B cell (primary cell): ENCODE data around the gene ACP1. TPM values are rescaled to one million over a fixed set of nuclear protein-coding genes. Genes with fewer than 3 reads are reported as not detected.

Experiments used
- ATAC-seq: fragments of 200-7000 bp; cut with Tn5 transposase; one replicate; pipeline ENCODE4 v1.10.0; 2021; ENCODE audit warnings: low read depth, mild to moderate bottlenecking, moderate number of reproducible peaks, moderate library complexity
- CTCF ChIA-PET: fragments of 350-600 bp; sonication (Branson Sonifier 250); formaldehyde crosslinking; loops from one replicate; lab custom pipeline; 2021; ENCODE audit warnings: antibody characterized with exemption, inconsistent platforms; lab: Charles Lee
- POLR2A ChIA-PET: fragments of 350-600 bp; sonication (Branson Sonifier 250); formaldehyde crosslinking; loops from one replicate; lab custom pipeline; 2021; ENCODE audit warnings: antibody characterized with exemption; lab: Charles Lee
- DNase-seq: peaks from one replicate; pipeline ENCODE4 v3.0.0; 2013
- H2AFZ ChIP-seq: 2 replicates; pipeline ENCODE4 v1.6.1; 2012; ENCODE audit warnings: mild to moderate bottlenecking, low read depth, low read length; ENCODE audit not compliant: insufficient read depth, poor library complexity, severe bottlenecking
- H3K27ac ChIP-seq, 2 donors: 1 replicate in 1 of 2; 2 replicates in 1 of 2; pipeline ENCODE4 v1.5.1; 2012 to 2013; ENCODE audit warnings: low read length in 2 of 2, mild to moderate bottlenecking in 2 of 2, moderate library complexity in 1 of 2
- H3K27me3 ChIP-seq, 4 experiments: fragments of 200-600 bp in 1 of 4; sonication (generic) in 1 of 4; replicated peaks in 1 of 4; 1 replicate in 2 of 4; 2 replicates in 2 of 4; pipeline versions ENCODE4 v1.6.1 to v1.7.0; 2013 to 2016; ENCODE audit warnings: low read length in 3 of 4, mild to moderate bottlenecking in 2 of 4, mixed read lengths in 1 of 4, moderate library complexity in 1 of 4; ENCODE audit not compliant: insufficient read depth in 4 of 4, control insufficient read depth in 3 of 4; ENCODE audit errors: control extremely low read depth in 1 of 4
- H3K36me3 ChIP-seq, 2 experiments: replicated peaks in 1 of 2; 1 replicate in 1 of 2; 2 replicates in 1 of 2; pipeline versions ENCODE4 v1.6.1 to v1.7.1; 2013; ENCODE audit warnings: low read length in 1 of 2; ENCODE audit not compliant: insufficient read depth in 2 of 2, control insufficient read depth in 1 of 2; ENCODE audit errors: control extremely low read depth in 1 of 2, extremely low read depth in 1 of 2
- H3K4me1 ChIP-seq, 2 donors: fragments of 200-600 bp in 1 of 2; sonication (generic) in 1 of 2; 1 replicate in 1 of 2; 2 replicates in 1 of 2; pipeline versions ENCODE4 v1.5.1 to v1.6.1; 2013 to 2017; ENCODE audit warnings: low read length in 2 of 2; ENCODE audit not compliant: control insufficient read depth in 2 of 2, insufficient read depth in 2 of 2
- H3K4me2 ChIP-seq: replicated peaks from 2 replicates; pipeline ENCODE3; 2012; ENCODE audit warnings: mild to moderate bottlenecking, low read depth, low read length; ENCODE audit not compliant: poor library complexity, severe bottlenecking
- H3K4me3 ChIP-seq, 5 experiments: fragments of 200-600 bp in 1 of 5; sonication (generic) in 1 of 5; 1 replicate in 3 of 5; 2 replicates in 2 of 5; pipeline versions ENCODE4 v1.5.1 to v1.7.0; 2011 to 2016; ENCODE audit warnings: low read length in 4 of 5, mild to moderate bottlenecking in 4 of 5, low read depth in 2 of 5, control low read depth in 1 of 5, moderate library complexity in 1 of 5; ENCODE audit not compliant: insufficient read depth in 1 of 5; ENCODE audit errors: control extremely low read depth in 1 of 5, extremely low read depth in 1 of 5
- H3K79me2 ChIP-seq: fragments of 200-600 bp; sonication (generic); one replicate; pipeline ENCODE4 v1.6.0; 2016; ENCODE audit warnings: low read length; ENCODE audit not compliant: control insufficient read depth, insufficient read depth
- H3K9ac ChIP-seq: fragments of 200-600 bp; sonication (generic); 2 replicates; pipeline ENCODE4 v1.6.1; 2017; ENCODE audit warnings: mild to moderate bottlenecking, low read length, moderate library complexity
- H3K9me3 ChIP-seq, 3 donors: one replicate each; pipeline versions ENCODE4 v1.6.1 to v1.7.1; 2013; ENCODE audit warnings: low read length in 2 of 3; ENCODE audit not compliant: control insufficient read depth in 2 of 3, insufficient read depth in 1 of 3; ENCODE audit errors: control extremely low read depth in 1 of 3
- H4K20me1 ChIP-seq: 2 replicates; pipeline ENCODE4 v1.6.0; 2012; ENCODE audit warnings: mild to moderate bottlenecking, low read length; ENCODE audit not compliant: insufficient read depth, control insufficient read depth, poor library complexity, severe bottlenecking
- H3K27ac Mint-ChIP-seq: one replicate; pipeline ENCODE4 v1.8.0; 2021; ENCODE audit warnings: mixed read lengths
- H3K27me3 Mint-ChIP-seq: one replicate; pipeline ENCODE4 v1.8.0; 2021; ENCODE audit warnings: mixed read lengths
- H3K4me1 Mint-ChIP-seq: one replicate; pipeline ENCODE4 v1.8.0; 2021; ENCODE audit warnings: mixed read lengths
- H3K4me3 Mint-ChIP-seq: one replicate; pipeline ENCODE4 v1.8.0; 2021; ENCODE audit warnings: mixed read lengths
- H3K9me3 Mint-ChIP-seq: one replicate; pipeline ENCODE4 v1.8.0; 2022; ENCODE audit warnings: mixed read lengths; ENCODE audit not compliant: insufficient read depth
- CTCF ChIP-seq: fragments of 200-600 bp; IDR thresholded peaks from one replicate; pipeline ENCODE4 v1.8.0; 2022; ENCODE audit warnings: antibody characterized with exemption, mild to moderate bottlenecking
- EZH2 ChIP-seq: IDR thresholded peaks from 2 replicates; pipeline ENCODE4 v1.6.1; 2012; ENCODE audit warnings: borderline replicate concordance, low read depth, mild to moderate bottlenecking, moderate library complexity, low read length; ENCODE audit not compliant: insufficient read depth, poor library complexity, severe bottlenecking
- WGBS: methylation state at CpG from one replicate; pipeline ENCODE4 v1.1.5; 2013; ENCODE audit warnings: missing lambda C conversion rate; ENCODE audit not compliant: insufficient coverage; 5-methylcytosine and 5-hydroxymethylcytosine counted together
- intact Hi-C: fragments of 100-400 bp; cut with micrococcal nuclease; formaldehyde crosslinking; loops from one replicate; pipeline ENCODE4 v1.10.0; 2022
- polyA plus RNA-seq: library from polyadenylated mRNA; depleted of rRNA; stranded (reverse); fragments of >200 nt; gene quantifications from 2 replicates; pipeline ENCODE4 v1.2.3, GENCODE V29; 2012
- total RNA-seq, 2 donors: library from RNA; stranded (reverse); fragments of 120-200 nt in 1 of 2; gene quantifications; 1 replicate in 1 of 2; 2 replicates in 1 of 2; pipeline versions ENCODE4 v1.2.3 to v1.2.4, GENCODE V29; 2013 to 2022

ACP1 gene
- total and polyA plus RNA-seq, 2 donors (not counting 1 experiment from before 2014, with no cell fraction given) = 70.2 to 87.8 TPM

- no peaks in the 10 kb centered on the region for H3K9me3 ChIP-seq
- peaks cover 47% of the 10 kb centered on the region for H3K4me1 Mint-ChIP-seq
- H4K20me1 ChIP-seq = peaks cover 94% of the 10 kb centered on the region
- H3K9ac ChIP-seq = no peak overlapping the region
- H3K27ac Mint-ChIP-seq = no peak overlapping the region
- peaks cover 9 to 15% of the 10 kb centered on the region in 2 donors for H3K4me1 ChIP-seq
- H3K9me3 Mint-ChIP-seq = no peaks in the 10 kb centered on the region
- H3K27me3 Mint-ChIP-seq = no peaks in the 10 kb centered on the region
- intact Hi-C loops = no loop called here
- DNase-seq = no peak
- TF ChIP-seq EZH2 = no peak
- TF ChIP-seq CTCF = no peak
- WGBS = 97% methylated on average over 6 of the region's 12 CpGs
- H3K79me2 ChIP-seq = peaks cover 71% of the 10 kb centered on the region
- H3K4me3 ChIP-seq = no peak overlapping the region
- no peak overlapping the region for H3K27ac ChIP-seq
- ChIA-PET CTCF (interaction anchor here (1.9 kb wide), 1 partner anchor 366 kb away, joined by 4 read pairs; no protein-coding TSS in a partner anchor), POLR2A (no interaction called here)
- H3K4me2 ChIP-seq = no peak overlapping the region
- H3K4me3 Mint-ChIP-seq = no peak overlapping the region
- no peak overlapping the region for H2AFZ ChIP-seq
- H3K27me3 ChIP-seq = no peaks in the 10 kb centered on the region
- peaks cover 0 to 45% of the 10 kb centered on the region in 2 experiments for H3K36me3 ChIP-seq
- ATAC-seq = no peak
Observed at GRCh38 chr2:271917-272316, 7.2 kb downstream of the ACP1 start.

GRCh38 chr2:273333-273732 is 8.6 kb downstream of the ACP1 start:
- Histone ChIP-seq H3K27me3 (no peaks in the 10 kb centered on the region), H3K79me2 (peaks cover 56% of the 10 kb centered on the region), H3K4me1 (peaks cover 9 to 15% of the 10 kb centered on the region in 2 donors), H3K4me2 (no peak overlapping the region), H3K4me3 (no peak overlapping the region), H3K9ac (no peak overlapping the region), H3K27ac (no peak overlapping the region), H3K9me3 (no peaks in the 10 kb centered on the region), H4K20me1 (peaks cover 88% of the 10 kb centered on the region), H2AFZ (no peak overlapping the region), H3K36me3 (peaks cover under 1 to 58% of the 10 kb centered on the region in 2 experiments)
- no peaks in the 10 kb centered on the region for H3K9me3 Mint-ChIP-seq
- no peak overlapping the region for H3K4me3 Mint-ChIP-seq
- peaks cover 37% of the 10 kb centered on the region for H3K4me1 Mint-ChIP-seq
- H3K27me3 Mint-ChIP-seq = no peaks in the 10 kb centered on the region
- TF ChIP-seq CTCF = no peak
- no peak for TF ChIP-seq EZH2
- no peak for DNase-seq
- no peak overlapping the region for H3K27ac Mint-ChIP-seq
- 75% methylated on average over 2 of the region's 6 CpGs for WGBS
- intact Hi-C loops = no loop called here
- CTCF ChIA-PET = interaction anchor here (2.1 kb wide), 1 partner anchor 26 kb away, joined by 4 read pairs; no protein-coding TSS in a partner anchor
- POLR2A ChIA-PET = no interaction called here
- no peak for ATAC-seq
